Measurements from ENCODE around the gene ATP5PD.

The ATP5PD gene

GRCh38 chr17:75064460-75064859 is 17.7 kb upstream of the ATP5PD start:
- Histone ChIP-seq H3K9me3 (ENCODE audit: low read depth, low read length) (no peaks in the 10 kb centered on the region), H3K36me3 (ENCODE audit: insufficient read depth, low read length) (peaks cover 34% of the 10 kb centered on the region), H3K9ac (ENCODE audit: insufficient read length) (no peak overlapping the region), H3K4me3 (no peak overlapping the region), H3K27ac (no peak overlapping the region)
- TF ChIP-seq POLR2AphosphoS5 (IDR thresholded peaks at IDR 0.05; ENCODE audit: borderline replicate concordance, low read depth, low read length) (no peak), FOXP2 (optimal IDR thresholded peaks at IDR 0.05; ENCODE audit: control extremely low read depth, extremely low read length, insufficient read depth) (no peak), EZH2 (IDR thresholded peaks at IDR 0.05) (no peak)
- no peak for DNase-seq (ENCODE audit: low read depth, low spot score)

- Histone ChIP-seq H3K36me3 (ENCODE audit: insufficient read depth, low read length) (peaks cover 36% of the 10 kb centered on the region), H3K4me3 (no peak overlapping the region), H3K9ac (ENCODE audit: insufficient read length) (no peak overlapping the region), H3K27ac (no peak overlapping the region), H3K9me3 (ENCODE audit: low read depth, low read length) (no peaks in the 10 kb centered on the region)
- no peak for DNase-seq (ENCODE audit: low read depth, low spot score)
- TF ChIP-seq EZH2 (IDR thresholded peaks at IDR 0.05): no peak
- no peak for TF ChIP-seq POLR2AphosphoS5 (IDR thresholded peaks at IDR 0.05; ENCODE audit: borderline replicate concordance, low read depth, low read length)
- no peak for TF ChIP-seq FOXP2 (optimal IDR thresholded peaks at IDR 0.05; ENCODE audit: control extremely low read depth, extremely low read length, insufficient read depth)
These were observed 17.3 kb upstream of the ATP5PD start for GRCh38 chr17:75064040-75064439.

- no peak for DNase-seq (ENCODE audit: low read depth, low spot score)
- no peak overlapping the region for H3K27ac ChIP-seq
- peaks cover 36% of the 10 kb centered on the region for H3K36me3 ChIP-seq (ENCODE audit: insufficient read depth, low read length)
- H3K9ac ChIP-seq (ENCODE audit: insufficient read length): no peak overlapping the region
- H3K4me3 ChIP-seq: no peak overlapping the region
- TF ChIP-seq POLR2AphosphoS5 (IDR thresholded peaks at IDR 0.05; ENCODE audit: borderline replicate concordance, low read depth, low read length): no peak
- no peaks in the 10 kb centered on the region for H3K9me3 ChIP-seq (ENCODE audit: low read depth, low read length)
These were observed 16.9 kb upstream of the ATP5PD start for GRCh38 chr17:75063626-75064025.

- Histone ChIP-seq H3K4me3 (no peak overlapping the region), H3K9me3 (ENCODE audit: low read depth, low read length) (no peaks in the 10 kb centered on the region), H3K9ac (ENCODE audit: insufficient read length) (no peak overlapping the region), H3K36me3 (ENCODE audit: insufficient read depth, low read length) (peaks cover 36% of the 10 kb centered on the region), H3K27ac (no peak overlapping the region)
- DNase-seq (ENCODE audit: low read depth, low spot score): no peak
- no peak for TF ChIP-seq POLR2AphosphoS5 (IDR thresholded peaks at IDR 0.05; ENCODE audit: borderline replicate concordance, low read depth, low read length)
- no peak for TF ChIP-seq EZH2 (IDR thresholded peaks at IDR 0.05)
- no peak for TF ChIP-seq FOXP2 (optimal IDR thresholded peaks at IDR 0.05; ENCODE audit: control extremely low read depth, extremely low read length, insufficient read depth)
These were observed 16.4 kb upstream of the ATP5PD start for GRCh38 chr17:75063201-75063600.

- Histone ChIP-seq H3K27ac (no peak overlapping the region), H3K9me3 (ENCODE audit: low read depth, low read length) (no peaks in the 10 kb centered on the region), H3K4me3 (no peak overlapping the region), H3K9ac (ENCODE audit: insufficient read length) (no peak overlapping the region), H3K36me3 (ENCODE audit: insufficient read depth, low read length) (peaks cover 36% of the 10 kb centered on the region)
- DNase-seq (ENCODE audit: low read depth, low spot score): no peak
- TF ChIP-seq EZH2 (IDR thresholded peaks at IDR 0.05): no peak
- no peak for TF ChIP-seq FOXP2 (optimal IDR thresholded peaks at IDR 0.05; ENCODE audit: control extremely low read depth, extremely low read length, insufficient read depth)
- no peak for TF ChIP-seq POLR2AphosphoS5 (IDR thresholded peaks at IDR 0.05; ENCODE audit: borderline replicate concordance, low read depth, low read length)
These were observed 14.8 kb upstream of the ATP5PD start for GRCh38 chr17:75061618-75062017.

GRCh38 chr17:75061055-75061438 is 14.3 kb upstream of the ATP5PD start:
- no peak for DNase-seq (ENCODE audit: low read depth, low spot score)
- H3K9me3 ChIP-seq (ENCODE audit: low read depth, low read length): no peaks in the 10 kb centered on the region
- TF ChIP-seq FOXP2 (optimal IDR thresholded peaks at IDR 0.05; ENCODE audit: control extremely low read depth, extremely low read length, insufficient read depth): no peak
- no peak for TF ChIP-seq POLR2AphosphoS5 (IDR thresholded peaks at IDR 0.05; ENCODE audit: borderline replicate concordance, low read depth, low read length)
- no peak for TF ChIP-seq EZH2 (IDR thresholded peaks at IDR 0.05)
- H3K36me3 ChIP-seq (ENCODE audit: insufficient read depth, low read length): peaks cover 41% of the 10 kb centered on the region
- H3K4me3 ChIP-seq: no peak overlapping the region
- H3K27ac ChIP-seq: no peak overlapping the region
- no peak overlapping the region for H3K9ac ChIP-seq (ENCODE audit: insufficient read length)

- H3K4me3 ChIP-seq: no peak overlapping the region
- TF ChIP-seq FOXP2 (optimal IDR thresholded peaks at IDR 0.05; ENCODE audit: control extremely low read depth, extremely low read length, insufficient read depth): no peak
- TF ChIP-seq POLR2AphosphoS5 (IDR thresholded peaks at IDR 0.05; ENCODE audit: borderline replicate concordance, low read depth, low read length): no peak
- TF ChIP-seq EZH2 (IDR thresholded peaks at IDR 0.05): no peak
- H3K9me3 ChIP-seq (ENCODE audit: low read depth, low read length): no peaks in the 10 kb centered on the region
- no peak for DNase-seq (ENCODE audit: low read depth, low spot score)
- H3K9ac ChIP-seq (ENCODE audit: insufficient read length): no peak overlapping the region
- no peak overlapping the region for H3K27ac ChIP-seq
- H3K36me3 ChIP-seq (ENCODE audit: insufficient read depth, low read length): peaks cover 41% of the 10 kb centered on the region
These were observed 13.8 kb upstream of the ATP5PD start for GRCh38 chr17:75060434-75061054.

- Histone ChIP-seq H3K4me3 (no peak overlapping the region), H3K27ac (no peak overlapping the region), H3K36me3 (ENCODE audit: insufficient read depth, low read length) (peaks cover 43% of the 10 kb centered on the region), H3K9me3 (ENCODE audit: low read depth, low read length) (no peaks in the 10 kb centered on the region), H3K9ac (ENCODE audit: insufficient read length) (no peak overlapping the region)
- DNase-seq (ENCODE audit: low read depth, low spot score): no peak
- TF ChIP-seq EZH2 (IDR thresholded peaks at IDR 0.05): no peak
- no peak for TF ChIP-seq FOXP2 (optimal IDR thresholded peaks at IDR 0.05; ENCODE audit: control extremely low read depth, extremely low read length, insufficient read depth)
- no peak for TF ChIP-seq POLR2AphosphoS5 (IDR thresholded peaks at IDR 0.05; ENCODE audit: borderline replicate concordance, low read depth, low read length)
These were observed 12.9 kb upstream of the ATP5PD start for GRCh38 chr17:75059369-75060345.
